ENCODE data around the gene ERCC3.

The ERCC3 gene

GRCh38 chr2:127293748-127294562 lies at the start of gene ERCC3:
TSS of gene ERCC3 (minus strand) at chr2:127294144. CDS start at chr2:127294081, 63 bp downstream.
- peak; percentile 85 for DNase-seq (ENCODE audit: low spot score)

GRCh38 chr2:127343277-127343676 lies 49.3 kb upstream of the ERCC3 start:
- no peak for DNase-seq (ENCODE audit: low spot score)

- DNase-seq (ENCODE audit: low spot score), result no peak
These were observed 48.2 kb upstream of the ERCC3 start for GRCh38 chr2:127342101-127342500.

- no peak for DNase-seq (ENCODE audit: low spot score)
These were observed 38.4 kb upstream of the ERCC3 start for GRCh38 chr2:127332335-127332734.

GRCh38 chr2:127330753-127331152 lies 36.8 kb upstream of the ERCC3 start:
- DNase-seq (ENCODE audit: low spot score), result no peak

- DNase-seq (ENCODE audit: low spot score), result no peak
These were observed 32.5 kb upstream of the ERCC3 start for GRCh38 chr2:127326289-127326945.

GRCh38 chr2:127324635-127325034 lies 30.7 kb upstream of the ERCC3 start:
- DNase-seq (ENCODE audit: low spot score), result peak; percentile 39

GRCh38 chr2:127321303-127321702 lies 27.4 kb upstream of the ERCC3 start:
- DNase-seq (ENCODE audit: low spot score), result no peak

GRCh38 chr2:127320586-127321275 lies 26.8 kb upstream of the ERCC3 start:
- no peak for DNase-seq (ENCODE audit: low spot score)

- DNase-seq (ENCODE audit: low spot score), result no peak
These were observed 26.1 kb upstream of the ERCC3 start for GRCh38 chr2:127320067-127320466.

GRCh38 chr2:127314193-127314988 lies 20.4 kb upstream of the ERCC3 start:
- no peak for DNase-seq (ENCODE audit: low spot score)

- DNase-seq (ENCODE audit: low spot score), result no peak
These were observed 19.5 kb upstream of the ERCC3 start for GRCh38 chr2:127313406-127313805.

GRCh38 chr2:127310980-127311379 lies 17.0 kb upstream of the ERCC3 start:
- no peak for DNase-seq (ENCODE audit: low spot score)

GRCh38 chr2:127309468-127309867 lies 15.5 kb upstream of the ERCC3 start:
- DNase-seq (ENCODE audit: low spot score), result no peak

GRCh38 chr2:127308586-127309138 lies 14.7 kb upstream of the ERCC3 start:
- no peak for DNase-seq (ENCODE audit: low spot score)

- DNase-seq (ENCODE audit: low spot score), result no peak
These were observed 12.1 kb upstream of the ERCC3 start for GRCh38 chr2:127305990-127306585.

- no peak for DNase-seq (ENCODE audit: low spot score)
These were observed 8.2 kb upstream of the ERCC3 start for GRCh38 chr2:127302168-127302567.

- no peak for DNase-seq (ENCODE audit: low spot score)
These were observed 577 bp downstream of the ERCC3 start for GRCh38 chr2:127293386-127293747.

- no peak for DNase-seq (ENCODE audit: low spot score)
These were observed 5.7 kb downstream of the ERCC3 start for GRCh38 chr2:127288274-127288673.

- DNase-seq (ENCODE audit: low spot score), result no peak
These were observed 10.7 kb downstream of the ERCC3 start for GRCh38 chr2:127283275-127283674.

- no peak for DNase-seq (ENCODE audit: low spot score)
These were observed 13.3 kb downstream of the ERCC3 start for GRCh38 chr2:127280693-127281092.
